ENCODE measurements around the gene CEBPG. TPM values are rescaled to one million over a fixed set of nuclear protein-coding genes. Genes with fewer than 3 reads are reported as not detected.

The CEBPG gene
- total and polyA plus RNA-seq, 8 donors: 4.7 to 40.9 (median 18.0) TPM

- H3K27ac ChIP-seq: peak overlapping the region; percentile 94 to 99 (median 98)
- intact Hi-C loops (cut with DNase I; ENCODE audit: low total_unique reads): no loop called here
- H3K4me3 ChIP-seq: peak overlapping the region; percentile 62 to 97 (median 79)
- H3K27me3 ChIP-seq: no peaks in the 10 kb centered on the region
- peaks cover 1 to 8% (median 3%) of the 10 kb centered on the region in 4 donors for H3K36me3 ChIP-seq
- H3K9me3 ChIP-seq: no peaks in the 10 kb centered on the region
- 2 to 3% (median 2%) methylated on average over 17 to 22 of the region's 22 CpGs for WGBS, 5 donors
- TF ChIP-seq POLR2A (IDR thresholded peaks at IDR 0.05): no peak
- TF ChIP-seq, protein P1, sequence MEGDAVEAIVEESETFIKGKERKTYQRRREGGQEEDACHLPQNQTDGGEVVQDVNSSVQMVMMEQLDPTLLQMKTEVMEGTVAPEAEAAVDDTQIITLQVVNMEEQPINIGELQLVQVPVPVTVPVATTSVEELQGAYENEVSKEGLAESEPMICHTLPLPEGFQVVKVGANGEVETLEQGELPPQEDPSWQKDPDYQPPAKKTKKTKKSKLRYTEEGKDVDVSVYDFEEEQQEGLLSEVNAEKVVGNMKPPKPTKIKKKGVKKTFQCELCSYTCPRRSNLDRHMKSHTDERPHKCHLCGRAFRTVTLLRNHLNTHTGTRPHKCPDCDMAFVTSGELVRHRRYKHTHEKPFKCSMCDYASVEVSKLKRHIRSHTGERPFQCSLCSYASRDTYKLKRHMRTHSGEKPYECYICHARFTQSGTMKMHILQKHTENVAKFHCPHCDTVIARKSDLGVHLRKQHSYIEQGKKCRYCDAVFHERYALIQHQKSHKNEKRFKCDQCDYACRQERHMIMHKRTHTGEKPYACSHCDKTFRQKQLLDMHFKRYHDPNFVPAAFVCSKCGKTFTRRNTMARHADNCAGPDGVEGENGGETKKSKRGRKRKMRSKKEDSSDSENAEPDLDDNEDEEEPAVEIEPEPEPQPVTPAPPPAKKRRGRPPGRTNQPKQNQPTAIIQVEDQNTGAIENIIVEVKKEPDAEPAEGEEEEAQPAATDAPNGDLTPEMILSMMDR (IDR thresholded peaks at IDR 0.05): peak in 1 of 7 experiments; percentile 4
- H3K4me1 ChIP-seq: peaks cover 20 to 57% (median 45%) of the 10 kb centered on the region in 4 donors
- DNase-seq: peak; percentile 55 to 64
Observed at GRCh38 chr19:33374236-33374714, 766 bp downstream of the CEBPG start.

- TF ChIP-seq, protein P1 (IDR thresholded peaks at IDR 0.05): no peak
- TF ChIP-seq POLR2A (IDR thresholded peaks at IDR 0.05): no peak
- no peak for TF ChIP-seq EP300 (IDR thresholded peaks at IDR 0.05)
- no peak for TF ChIP-seq POLR2AphosphoS5 (IDR thresholded peaks at IDR 0.05)
- H3K27me3 ChIP-seq: no peaks in the 10 kb centered on the region
- peak overlapping the region in 4 of 5 donors; percentile 97 to 99 (median 98) for H3K27ac ChIP-seq
- 60 to 74% (median 62%) methylated on average over 9 of the region's 9 CpGs for WGBS, 5 donors
- peak overlapping the region in 3 of 4 donors; percentile 62 to 97 (median 64) for H3K4me3 ChIP-seq
- H3K9me3 ChIP-seq: no peaks in the 10 kb centered on the region
- intact Hi-C loops (cut with DNase I; ENCODE audit: low total_unique reads): no loop called here
- H3K4me1 ChIP-seq: peaks cover 20 to 57% (median 45%) of the 10 kb centered on the region in 4 donors
- no peak for DNase-seq
- peaks cover 6 to 15% (median 10%) of the 10 kb centered on the region in 4 donors for H3K36me3 ChIP-seq
Observed at GRCh38 chr19:33375156-33375836, 1.8 kb downstream of the CEBPG start.

DNA sequence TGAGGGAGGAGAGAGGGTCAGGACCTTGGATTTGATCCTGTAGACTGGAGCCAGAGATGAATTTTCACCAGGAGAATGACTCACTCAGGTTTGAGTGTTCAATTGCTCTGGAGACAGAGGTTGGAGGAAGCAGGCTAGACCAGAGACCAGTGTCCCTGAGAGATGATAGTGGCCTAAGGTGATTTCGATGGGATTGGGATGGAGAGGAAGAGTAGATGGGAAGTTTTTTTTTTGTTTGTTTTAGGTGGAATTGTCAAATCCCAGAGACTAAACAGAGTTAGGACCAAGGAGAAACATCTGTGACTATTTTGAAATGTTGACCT, 2.3 kb downstream of the CEBPG start:
- no peak for DNase-seq
- Histone ChIP-seq H3K27ac (peak overlapping the region in 4 of 5 donors; percentile 97 to 99 (median 98)), H3K9me3 (no peaks in the 10 kb centered on the region), H3K4me1 (peaks cover 20 to 57% (median 47%) of the 10 kb centered on the region in 4 donors), H3K36me3 (peaks cover 6 to 15% (median 10%) of the 10 kb centered on the region in 4 donors), H3K4me3 (no peak overlapping the region), H3K27me3 (no peaks in the 10 kb centered on the region)
- TF ChIP-seq EP300 (IDR thresholded peaks at IDR 0.05) (no peak), POLR2AphosphoS5 (IDR thresholded peaks at IDR 0.05) (no peak), POLR2A (IDR thresholded peaks at IDR 0.05) (no peak)
- TF ChIP-seq, protein P1 (IDR thresholded peaks at IDR 0.05): no peak
- intact Hi-C loops (cut with DNase I; ENCODE audit: low total_unique reads): no loop called here
- 69 to 92% (median 83%) methylated on average over 1 of the region's 1 CpG for WGBS, 5 donors

GRCh38 chr19:33376423-33376822, 2.9 kb downstream of the CEBPG start:
- 38 to 66% (median 52%) methylated on average over 2 of the region's 2 CpGs for WGBS, 5 donors

More at GRCh38 chr19:33376423-33376822, 2.9 kb downstream of the CEBPG start:
- intact Hi-C loops (cut with DNase I; ENCODE audit: low total_unique reads): no loop called here
- Histone ChIP-seq H3K4me1 (peaks cover 20 to 60% (median 48%) of the 10 kb centered on the region in 4 donors), H3K27me3 (no peaks in the 10 kb centered on the region), H3K9me3 (no peaks in the 10 kb centered on the region), H3K4me3 (no peak overlapping the region), H3K36me3 (peaks cover 11 to 19% (median 15%) of the 10 kb centered on the region in 4 donors), H3K27ac (peak overlapping the region in 4 of 5 donors; percentile 97 to 99 (median 98))
- peak; percentile 77 to 86 for DNase-seq
- TF ChIP-seq EP300 (IDR thresholded peaks at IDR 0.05) (no peak), POLR2AphosphoS5 (IDR thresholded peaks at IDR 0.05) (peak; percentile 45 to 75 (median 54))

Data from stomach (tissue), 9 donors.